B cell (primary cell): ENCODE results near the gene RNF2. TPM values are rescaled to one million over a fixed set of nuclear protein-coding genes. Genes with fewer than 3 reads are reported as not detected.

Experiments used
- ATAC-seq: fragments of 200-7000 bp; cut with Tn5 transposase; one replicate; pipeline ENCODE4 v1.10.0; 2021; ENCODE audit warnings: low read depth, mild to moderate bottlenecking, moderate number of reproducible peaks, moderate library complexity
- CTCF ChIA-PET: fragments of 350-600 bp; sonication (Branson Sonifier 250); formaldehyde crosslinking; loops from one replicate; lab custom pipeline; 2021; ENCODE audit warnings: antibody characterized with exemption, inconsistent platforms; lab: Charles Lee
- POLR2A ChIA-PET: fragments of 350-600 bp; sonication (Branson Sonifier 250); formaldehyde crosslinking; loops from one replicate; lab custom pipeline; 2021; ENCODE audit warnings: antibody characterized with exemption; lab: Charles Lee
- DNase-seq: peaks from one replicate; pipeline ENCODE4 v3.0.0; 2013
- H2AFZ ChIP-seq: 2 replicates; pipeline ENCODE4 v1.6.1; 2012; ENCODE audit warnings: mild to moderate bottlenecking, low read depth, low read length; ENCODE audit not compliant: insufficient read depth, poor library complexity, severe bottlenecking
- H3K27ac ChIP-seq, 2 donors: 1 replicate in 1 of 2; 2 replicates in 1 of 2; pipeline ENCODE4 v1.5.1; 2012 to 2013; ENCODE audit warnings: low read length in 2 of 2, mild to moderate bottlenecking in 2 of 2, moderate library complexity in 1 of 2
- H3K27me3 ChIP-seq, 4 experiments: fragments of 200-600 bp in 1 of 4; sonication (generic) in 1 of 4; replicated peaks in 1 of 4; 1 replicate in 2 of 4; 2 replicates in 2 of 4; pipeline versions ENCODE4 v1.6.1 to v1.7.0; 2013 to 2016; ENCODE audit warnings: low read length in 3 of 4, mild to moderate bottlenecking in 2 of 4, mixed read lengths in 1 of 4, moderate library complexity in 1 of 4; ENCODE audit not compliant: insufficient read depth in 4 of 4, control insufficient read depth in 3 of 4; ENCODE audit errors: control extremely low read depth in 1 of 4
- H3K36me3 ChIP-seq, 2 experiments: replicated peaks in 1 of 2; 1 replicate in 1 of 2; 2 replicates in 1 of 2; pipeline versions ENCODE4 v1.6.1 to v1.7.1; 2013; ENCODE audit warnings: low read length in 1 of 2; ENCODE audit not compliant: insufficient read depth in 2 of 2, control insufficient read depth in 1 of 2; ENCODE audit errors: control extremely low read depth in 1 of 2, extremely low read depth in 1 of 2
- H3K4me1 ChIP-seq, 2 donors: fragments of 200-600 bp in 1 of 2; sonication (generic) in 1 of 2; 1 replicate in 1 of 2; 2 replicates in 1 of 2; pipeline versions ENCODE4 v1.5.1 to v1.6.1; 2013 to 2017; ENCODE audit warnings: low read length in 2 of 2; ENCODE audit not compliant: control insufficient read depth in 2 of 2, insufficient read depth in 2 of 2
- H3K4me2 ChIP-seq: replicated peaks from 2 replicates; pipeline ENCODE3; 2012; ENCODE audit warnings: mild to moderate bottlenecking, low read depth, low read length; ENCODE audit not compliant: poor library complexity, severe bottlenecking
- H3K4me3 ChIP-seq, 5 experiments: fragments of 200-600 bp in 1 of 5; sonication (generic) in 1 of 5; 1 replicate in 3 of 5; 2 replicates in 2 of 5; pipeline versions ENCODE4 v1.5.1 to v1.7.0; 2011 to 2016; ENCODE audit warnings: low read length in 4 of 5, mild to moderate bottlenecking in 4 of 5, low read depth in 2 of 5, control low read depth in 1 of 5, moderate library complexity in 1 of 5; ENCODE audit not compliant: insufficient read depth in 1 of 5; ENCODE audit errors: control extremely low read depth in 1 of 5, extremely low read depth in 1 of 5
- H3K79me2 ChIP-seq: fragments of 200-600 bp; sonication (generic); one replicate; pipeline ENCODE4 v1.6.0; 2016; ENCODE audit warnings: low read length; ENCODE audit not compliant: control insufficient read depth, insufficient read depth
- H3K9ac ChIP-seq: fragments of 200-600 bp; sonication (generic); 2 replicates; pipeline ENCODE4 v1.6.1; 2017; ENCODE audit warnings: mild to moderate bottlenecking, low read length, moderate library complexity
- H3K9me3 ChIP-seq, 3 donors: one replicate each; pipeline versions ENCODE4 v1.6.1 to v1.7.1; 2013; ENCODE audit warnings: low read length in 2 of 3; ENCODE audit not compliant: control insufficient read depth in 2 of 3, insufficient read depth in 1 of 3; ENCODE audit errors: control extremely low read depth in 1 of 3
- H4K20me1 ChIP-seq: 2 replicates; pipeline ENCODE4 v1.6.0; 2012; ENCODE audit warnings: mild to moderate bottlenecking, low read length; ENCODE audit not compliant: insufficient read depth, control insufficient read depth, poor library complexity, severe bottlenecking
- H3K27ac Mint-ChIP-seq: one replicate; pipeline ENCODE4 v1.8.0; 2021; ENCODE audit warnings: mixed read lengths
- H3K27me3 Mint-ChIP-seq: one replicate; pipeline ENCODE4 v1.8.0; 2021; ENCODE audit warnings: mixed read lengths
- H3K4me1 Mint-ChIP-seq: one replicate; pipeline ENCODE4 v1.8.0; 2021; ENCODE audit warnings: mixed read lengths
- H3K4me3 Mint-ChIP-seq: one replicate; pipeline ENCODE4 v1.8.0; 2021; ENCODE audit warnings: mixed read lengths
- H3K9me3 Mint-ChIP-seq: one replicate; pipeline ENCODE4 v1.8.0; 2022; ENCODE audit warnings: mixed read lengths; ENCODE audit not compliant: insufficient read depth
- CTCF ChIP-seq: fragments of 200-600 bp; IDR thresholded peaks from one replicate; pipeline ENCODE4 v1.8.0; 2022; ENCODE audit warnings: antibody characterized with exemption, mild to moderate bottlenecking
- EZH2 ChIP-seq: IDR thresholded peaks from 2 replicates; pipeline ENCODE4 v1.6.1; 2012; ENCODE audit warnings: borderline replicate concordance, low read depth, mild to moderate bottlenecking, moderate library complexity, low read length; ENCODE audit not compliant: insufficient read depth, poor library complexity, severe bottlenecking
- WGBS: methylation state at CpG from one replicate; pipeline ENCODE4 v1.1.5; 2013; ENCODE audit warnings: missing lambda C conversion rate; ENCODE audit not compliant: insufficient coverage; 5-methylcytosine and 5-hydroxymethylcytosine counted together
- intact Hi-C: fragments of 100-400 bp; cut with micrococcal nuclease; formaldehyde crosslinking; loops from one replicate; pipeline ENCODE4 v1.10.0; 2022
- polyA plus RNA-seq: library from polyadenylated mRNA; depleted of rRNA; stranded (reverse); fragments of >200 nt; gene quantifications from 2 replicates; pipeline ENCODE4 v1.2.3, GENCODE V29; 2012
- total RNA-seq, 2 donors: library from RNA; stranded (reverse); fragments of 120-200 nt in 1 of 2; gene quantifications; 1 replicate in 1 of 2; 2 replicates in 1 of 2; pipeline versions ENCODE4 v1.2.3 to v1.2.4, GENCODE V29; 2013 to 2022

The RNF2 gene
- total and polyA plus RNA-seq, 2 donors (not counting 1 experiment from before 2014, with no cell fraction given): 13.9 to 29.5 TPM

- DNase-seq (no peak), ATAC-seq (no peak)
- peaks cover 0 to 19% of the 10 kb centered on the region in 2 experiments for H3K36me3 ChIP-seq
- no peak overlapping the region for H3K4me3 ChIP-seq
- H2AFZ ChIP-seq: no peak overlapping the region
- no peaks in the 10 kb centered on the region for H3K9me3 ChIP-seq
- H3K27ac ChIP-seq: no peak overlapping the region
- no peaks in the 10 kb centered on the region for H3K4me1 ChIP-seq
- H3K9me3 Mint-ChIP-seq: no peaks in the 10 kb centered on the region
- peaks cover 45% of the 10 kb centered on the region for H3K79me2 ChIP-seq
- TF ChIP-seq EZH2: no peak
- TF ChIP-seq CTCF: no peak
- H3K4me2 ChIP-seq: no peak overlapping the region
- H3K27me3 Mint-ChIP-seq: no peaks in the 10 kb centered on the region
- H3K27ac Mint-ChIP-seq: no peak overlapping the region
- ChIA-PET CTCF (no interaction called here), POLR2A (no interaction called here)
- H3K9ac ChIP-seq: no peak overlapping the region
- peaks cover 20% of the 10 kb centered on the region for H3K4me1 Mint-ChIP-seq
- H3K4me3 Mint-ChIP-seq: no peak overlapping the region
- 100% methylated on average over 1 of the region's 1 CpG for WGBS
- H4K20me1 ChIP-seq: peaks cover 54% of the 10 kb centered on the region
- no peaks in the 10 kb centered on the region for H3K27me3 ChIP-seq
- intact Hi-C loops: no loop called here
These were observed 41.7 kb downstream of the RNF2 start for GRCh38 chr1:185087101-185087500.

GRCh38 chr1:185087746-185088145 is 42.4 kb downstream of the RNF2 start:
- DNase-seq (no peak), ATAC-seq (no peak)
- H3K27ac Mint-ChIP-seq: no peak overlapping the region
- Histone ChIP-seq H3K27me3 (no peaks in the 10 kb centered on the region), H3K27ac (no peak overlapping the region), H3K4me2 (no peak overlapping the region), H3K79me2 (peaks cover 39% of the 10 kb centered on the region), H3K36me3 (peaks cover 0 to 19% of the 10 kb centered on the region in 2 experiments), H2AFZ (no peak overlapping the region), H3K4me1 (no peaks in the 10 kb centered on the region), H4K20me1 (peaks cover 48% of the 10 kb centered on the region), H3K4me3 (no peak overlapping the region), H3K9ac (no peak overlapping the region), H3K9me3 (no peaks in the 10 kb centered on the region)
- H3K4me3 Mint-ChIP-seq: no peak overlapping the region
- H3K27me3 Mint-ChIP-seq: no peaks in the 10 kb centered on the region
- ChIA-PET POLR2A (no interaction called here), CTCF (no interaction called here)
- peaks cover 20% of the 10 kb centered on the region for H3K4me1 Mint-ChIP-seq
- intact Hi-C loops: no loop called here
- H3K9me3 Mint-ChIP-seq: no peaks in the 10 kb centered on the region
- TF ChIP-seq EZH2 (no peak), CTCF (no peak)
